ENCODE data around the gene EPHA7. TPM values are rescaled to one million over a fixed set of nuclear protein-coding genes. Genes with fewer than 3 reads are reported as not detected.

Gene EPHA7
- 1.5 TPM for total RNA-seq
- long read RNA-seq, partial matches to known transcripts = 0 of 1 reads
- long read RNA-seq, other reads (novel, unspliced or antisense) = 1 of 1 reads

DNA sequence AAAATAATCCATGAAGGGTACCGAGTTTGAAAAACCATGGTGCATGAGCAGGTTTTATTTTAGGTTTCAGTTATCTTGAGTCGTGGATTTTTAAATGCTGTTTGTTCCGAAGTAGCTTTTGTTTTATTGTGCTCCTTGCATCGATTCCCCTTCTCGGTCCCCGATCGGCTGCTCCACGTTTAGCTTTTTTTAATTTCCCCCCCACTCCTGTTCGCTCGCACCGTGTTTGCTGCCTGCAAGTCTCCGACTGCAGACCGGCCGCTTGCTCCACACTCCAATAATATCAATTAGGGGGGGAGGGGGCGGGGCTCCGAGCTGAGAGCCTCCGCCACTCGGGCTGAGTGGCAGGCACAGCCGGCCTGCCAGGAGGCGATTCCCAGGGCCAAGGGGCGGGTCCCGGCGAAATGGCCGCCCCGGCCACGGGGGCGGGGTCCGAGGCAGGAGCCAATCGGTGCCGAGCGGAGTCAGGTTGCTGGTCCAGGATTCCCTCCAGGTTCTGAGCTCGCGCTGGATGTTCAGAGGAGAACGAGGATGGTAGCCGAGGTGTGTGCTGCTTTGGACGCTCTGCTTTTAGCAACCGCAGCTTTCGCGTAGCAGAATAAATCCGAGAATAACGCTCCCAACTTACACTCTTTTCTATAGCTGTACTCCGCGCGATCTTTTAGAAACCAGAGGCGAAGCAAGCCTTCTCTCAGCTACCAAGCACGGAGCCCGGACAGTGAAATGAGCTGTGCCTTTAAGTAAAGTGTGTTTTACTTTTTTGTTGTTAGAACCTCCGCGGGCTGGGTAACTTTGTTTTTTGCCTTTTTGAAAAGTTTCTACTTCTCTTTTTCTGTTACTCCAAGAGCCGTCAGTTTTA lies at the start of gene EPHA7:
EPHA7 (minus strand) TSS at position 256 of the 859 bp plus-strand sequence; CDS start at position 38, 218 bp downstream.
- ATAC-seq = peak; percentile 93
- DNase-seq = peak; percentile 95
- intact Hi-C loops (cut with micrococcal nuclease) = loop anchor here (10.0 kb wide), 1 partner anchor 385 kb away; no protein-coding TSS in a partner anchor

DNA sequence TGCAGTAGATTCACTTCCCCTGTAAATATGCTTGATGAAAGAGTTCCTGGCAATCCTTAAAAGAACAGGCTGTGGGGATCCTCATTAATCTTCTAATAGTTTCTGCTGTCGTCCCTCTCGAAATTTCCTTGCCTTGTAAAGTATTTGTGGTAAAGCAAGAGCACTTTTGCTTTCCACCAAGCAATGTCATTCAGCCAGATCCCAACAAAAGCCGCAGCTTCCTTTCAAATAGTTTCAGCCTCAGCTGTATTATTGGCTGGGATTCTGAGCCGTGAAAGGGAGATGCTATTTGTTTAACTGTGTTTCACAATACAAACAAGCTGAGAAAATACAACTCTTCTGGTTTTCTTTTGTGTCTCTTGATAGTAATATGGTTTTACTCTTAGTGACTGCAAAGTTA lies 48.9 kb upstream of the EPHA7 start:
- intact Hi-C loops (cut with micrococcal nuclease) = no loop called here

DNA sequence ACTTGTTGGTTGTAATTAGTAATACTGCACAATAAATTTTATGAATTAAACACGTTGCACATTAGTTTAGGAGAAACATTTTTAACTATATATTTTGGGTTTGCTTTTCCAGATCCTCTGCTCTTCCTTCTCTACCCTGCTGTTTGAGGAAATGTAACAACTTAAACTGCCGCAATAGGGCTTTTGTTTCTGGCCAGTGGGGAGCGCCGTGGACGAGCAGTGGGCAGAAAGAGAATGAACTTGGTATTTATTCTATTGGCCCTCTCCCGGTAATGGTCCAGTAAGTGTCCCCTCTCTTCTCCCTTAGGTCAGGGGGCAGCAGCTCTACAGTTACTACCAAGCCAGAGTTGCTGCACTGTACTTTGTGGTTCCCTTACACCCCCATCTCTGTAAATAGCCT lies 35.2 kb upstream of the EPHA7 start:
- intact Hi-C loops (cut with micrococcal nuclease) = no loop called here

More for the DNA sequence above, 48.9 kb upstream of the EPHA7 start:
- DNase-seq (no peak), ATAC-seq (no peak)

DNA sequence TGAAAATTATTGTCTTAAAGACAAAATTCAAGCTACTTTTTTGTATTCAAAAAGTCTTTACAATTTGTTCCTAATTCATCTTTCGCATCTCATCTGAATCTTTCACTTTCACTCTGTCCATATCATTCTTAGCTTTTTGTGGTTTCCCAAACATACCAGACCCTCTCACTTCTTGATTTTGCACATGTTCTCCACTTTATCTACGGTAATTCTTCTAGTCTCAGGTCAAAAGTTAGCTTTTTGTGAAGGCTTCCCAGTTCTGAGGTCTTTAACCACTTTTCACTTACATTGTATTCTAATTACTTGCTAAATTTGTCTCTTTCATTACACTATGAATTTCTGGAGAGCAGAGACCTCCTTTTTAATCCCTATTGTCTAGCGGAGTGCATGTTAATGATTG lies 34.6 kb upstream of the EPHA7 start:
- no peak for ATAC-seq
- DNase-seq = no peak
- intact Hi-C loops (cut with micrococcal nuclease) = no loop called here

More for the DNA sequence above, 35.2 kb upstream of the EPHA7 start:
- no peak for ATAC-seq
- DNase-seq = no peak

DNA sequence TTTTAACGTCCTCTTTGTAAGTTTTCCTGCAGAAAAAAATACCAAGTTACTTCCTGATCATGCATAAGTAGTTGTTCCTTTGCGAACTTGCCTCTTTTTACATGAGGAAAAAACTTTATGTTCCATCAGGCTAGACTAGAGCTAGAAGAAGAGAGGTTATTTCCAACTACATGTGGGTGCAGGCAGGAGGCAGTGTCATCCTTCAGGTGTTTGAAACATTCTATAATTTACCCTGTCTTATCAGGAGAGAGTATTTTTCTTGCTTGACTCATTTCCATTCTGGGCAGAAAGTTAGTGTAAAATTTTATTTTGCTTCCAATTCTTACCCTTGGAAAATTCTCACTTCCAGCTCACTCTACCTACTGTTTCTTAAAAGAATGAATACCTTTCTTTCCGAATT lies 28.5 kb upstream of the EPHA7 start:
- intact Hi-C loops (cut with micrococcal nuclease) = no loop called here
- DNase-seq (no peak), ATAC-seq (no peak)

GRCh38 chr6:93437491-93437890 lies 18.1 kb upstream of the EPHA7 start:
- no peak for ATAC-seq
- intact Hi-C loops (cut with micrococcal nuclease) = no loop called here
- DNase-seq = no peak

DNA sequence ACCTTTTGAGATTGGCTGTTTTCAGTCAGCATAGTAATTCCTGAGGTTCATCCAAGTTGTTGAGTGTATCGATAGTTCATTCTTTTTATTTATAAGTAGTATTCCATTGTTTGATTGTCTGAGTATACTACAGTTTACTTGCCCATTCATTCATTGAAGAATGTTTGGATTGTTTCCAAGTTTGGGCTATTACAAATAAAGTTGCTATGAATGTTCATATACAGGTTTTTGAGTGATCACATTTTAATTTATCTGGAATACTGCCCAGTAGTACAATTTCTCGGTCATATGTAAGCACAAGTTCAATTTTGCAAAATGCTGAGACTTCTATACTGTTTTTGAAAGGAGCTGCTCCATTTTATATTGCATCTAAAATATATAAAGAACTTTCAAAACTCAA lies 14.2 kb upstream of the EPHA7 start:
- intact Hi-C loops (cut with micrococcal nuclease) = no loop called here
- ATAC-seq = no peak

GRCh38 chr6:93424303-93425064 lies 5.1 kb upstream of the EPHA7 start:
- DNase-seq = no peak
- ATAC-seq = no peak
- intact Hi-C loops (cut with micrococcal nuclease) = loop anchor here (10.0 kb wide), 1 partner anchor 390 kb away; no protein-coding TSS in a partner anchor

More for the DNA sequence above, 14.2 kb upstream of the EPHA7 start:
- no peak for DNase-seq

GRCh38 chr6:93423542-93423941 lies 4.2 kb upstream of the EPHA7 start:
- intact Hi-C loops (cut with micrococcal nuclease) = loop anchor here (10.0 kb wide), 1 partner anchor 389 kb away; no protein-coding TSS in a partner anchor

GRCh38 chr6:93420163-93420795 lies 920 bp upstream of the EPHA7 start:
- ATAC-seq = no peak
- intact Hi-C loops (cut with micrococcal nuclease) = loop anchor here (10.0 kb wide), 1 partner anchor 385 kb away; no protein-coding TSS in a partner anchor
- no peak for DNase-seq

More at GRCh38 chr6:93423542-93423941, 4.2 kb upstream of the EPHA7 start:
- DNase-seq = no peak
- ATAC-seq = no peak

DNA sequence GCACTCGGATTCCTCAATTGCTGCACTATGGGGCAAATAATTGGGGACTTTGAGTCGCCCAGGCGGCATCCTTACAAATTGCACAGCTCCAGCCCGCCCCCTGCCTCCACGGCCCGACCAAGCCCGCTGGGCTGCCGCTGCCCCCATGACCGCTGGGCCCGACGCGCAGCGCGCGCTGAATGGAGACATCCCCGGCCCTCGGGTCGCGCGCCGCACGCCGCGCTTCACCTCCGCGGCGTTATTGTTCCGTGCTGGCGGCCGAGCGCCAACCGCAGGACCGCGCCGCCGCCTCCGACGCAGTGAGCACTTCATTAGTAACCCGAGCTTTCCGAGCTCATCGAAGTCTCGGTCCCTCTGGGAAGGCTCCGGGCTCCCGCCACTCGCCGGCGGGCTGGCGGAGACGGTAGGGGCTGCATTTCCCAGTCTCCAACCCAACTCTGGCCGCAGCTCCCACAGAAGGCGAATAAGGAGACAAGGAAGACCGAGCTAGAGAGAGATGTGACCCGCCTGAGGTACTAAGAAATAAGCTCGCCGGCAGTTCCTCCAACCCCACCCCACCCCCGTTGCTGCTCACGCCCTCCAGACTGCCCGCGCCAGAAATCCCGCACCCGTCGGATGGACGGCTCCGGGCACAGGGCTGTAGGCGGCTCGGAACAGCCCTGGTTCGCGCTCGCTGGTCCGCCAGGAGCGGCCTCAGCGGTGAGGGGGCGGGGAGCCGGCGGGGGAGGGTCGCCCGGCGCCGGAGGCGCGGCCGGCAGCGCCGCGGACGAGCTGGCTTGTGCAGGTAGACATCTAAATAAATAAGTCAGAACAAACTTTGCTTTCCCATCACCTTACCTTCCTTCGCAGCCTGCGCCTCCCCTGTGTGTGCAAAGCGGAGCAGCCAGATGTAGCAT lies 703 bp downstream of the EPHA7 start:
- ATAC-seq = peak; percentile 53
- intact Hi-C loops (cut with micrococcal nuclease) = no loop called here
- peak; percentile 58 for DNase-seq

DNA sequence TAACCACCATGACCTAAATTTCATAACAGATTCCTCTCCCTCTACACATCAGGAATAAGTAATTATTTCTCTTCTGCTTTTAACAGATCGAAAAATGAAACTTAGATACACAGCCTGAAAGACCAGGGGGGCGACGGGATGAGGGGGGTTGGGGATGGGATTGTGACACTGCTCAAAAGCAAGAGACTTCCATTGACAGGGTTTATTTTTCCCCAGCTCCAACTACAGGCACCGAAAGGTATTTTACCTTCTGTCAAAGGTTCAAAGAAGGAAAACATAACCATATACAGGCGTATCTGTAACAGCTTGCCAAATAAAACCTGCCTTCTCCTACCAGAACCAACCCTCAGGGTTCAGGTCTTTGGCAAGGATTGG lies 1.3 kb downstream of the EPHA7 start:
- ATAC-seq (no peak), DNase-seq (no peak)
- intact Hi-C loops (cut with micrococcal nuclease) = no loop called here

GRCh38 chr6:93417421-93418013 lies 1.8 kb downstream of the EPHA7 start:
- intact Hi-C loops (cut with micrococcal nuclease) = no loop called here
- ATAC-seq = peak; percentile 31
- DNase-seq = peak; percentile 23

DNA sequence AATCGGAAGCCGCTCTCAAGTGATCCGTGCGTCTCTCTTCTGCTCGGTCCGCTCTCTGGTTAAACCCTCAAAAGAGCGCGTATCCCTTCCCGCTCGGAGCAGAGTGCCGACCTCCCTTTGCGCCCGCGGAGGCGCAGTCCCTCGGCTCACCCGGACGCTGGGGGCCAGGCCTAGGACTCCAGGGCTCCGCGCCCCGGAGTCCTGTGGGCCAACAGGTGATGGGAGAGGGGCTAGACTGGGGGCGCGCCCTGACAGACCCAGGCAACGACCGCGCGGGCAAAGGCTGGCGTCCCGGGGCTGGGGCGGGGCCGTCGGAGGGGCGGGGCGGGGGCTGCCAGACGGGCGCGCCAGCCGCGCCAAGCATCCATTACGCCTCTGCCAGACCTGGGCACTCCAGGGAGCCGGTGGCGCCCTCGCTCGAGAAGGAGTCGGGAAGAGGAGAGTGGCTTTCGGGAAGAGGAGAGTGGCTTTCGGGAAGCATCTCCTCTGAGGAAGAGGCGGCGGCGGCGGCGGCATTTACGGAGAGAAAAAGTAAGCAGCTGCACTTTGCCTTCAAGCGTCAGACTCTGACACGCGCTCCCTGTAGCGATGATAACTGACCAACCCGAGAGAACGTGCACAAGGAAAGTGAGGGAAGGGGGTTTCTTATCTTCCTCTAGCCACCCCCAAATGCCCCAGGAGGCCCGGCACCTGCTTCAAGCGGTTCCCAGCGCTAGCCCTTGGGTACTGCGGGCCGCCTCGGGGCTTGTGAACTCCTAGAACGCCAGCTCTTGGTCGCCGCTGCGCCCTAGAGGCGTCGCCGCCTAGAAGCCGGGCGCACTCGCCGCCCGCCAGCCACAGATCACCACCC lies 2.6 kb downstream of the EPHA7 start:
- ATAC-seq (peak; percentile 65), DNase-seq (peak; percentile 62)

GRCh38 chr6:93413190-93413589 lies 6.2 kb downstream of the EPHA7 start:
- intact Hi-C loops (cut with micrococcal nuclease) = no loop called here
- DNase-seq = no peak
- ATAC-seq = no peak

More for the DNA sequence above, 2.6 kb downstream of the EPHA7 start:
- intact Hi-C loops (cut with micrococcal nuclease) = no loop called here

- ATAC-seq = no peak
- no peak for DNase-seq
- intact Hi-C loops (cut with micrococcal nuclease) = no loop called here
These were observed 6.9 kb downstream of the EPHA7 start for GRCh38 chr6:93412452-93412851.

- intact Hi-C loops (cut with micrococcal nuclease) = no loop called here
- DNase-seq (no peak), ATAC-seq (peak; percentile 30)
These were observed 12.2 kb downstream of the EPHA7 start for GRCh38 chr6:93407186-93407585.

Measured in left ventricle myocardium superior (tissue), 1 donor.